CD4-positive, alpha-beta memory T cell (primary cell): ENCODE results near the gene HIPK3. TPM values are rescaled to one million over a fixed set of nuclear protein-coding genes. Genes with fewer than 3 reads are reported as not detected.
"Not testable (repeated sequence)": the region's sequence is repeated elsewhere in the genome, so short reads cannot be mapped to it uniquely, and the experiment has no call there.

Source experiments
- CTCF ChIA-PET: fragments of 350-600 bp; sonication (Branson Sonifier 250); formaldehyde crosslinking; loops from one replicate; lab custom pipeline; 2021; ENCODE audit warnings: inconsistent platforms; ENCODE audit not compliant: partially characterized antibody; lab: Charles Lee
- POLR2A ChIA-PET: fragments of 350-600 bp; sonication (Branson Sonifier 250); formaldehyde crosslinking; loops from one replicate; lab custom pipeline; 2021; ENCODE audit not compliant: partially characterized antibody; lab: Charles Lee
- DNase-seq, 5 donors: peaks; one replicate each; pipeline versions ENCODE4 v3.0.0 to v3.0.0-alpha.2; 2020 to 2022; ENCODE audit warnings: mixed read lengths in 1 of 5
- H3K27ac ChIP-seq: one replicate; pipeline ENCODE4 v1.7.0; 2013; ENCODE audit warnings: low read depth, low read length
- H3K27me3 ChIP-seq: 2 replicates; pipeline ENCODE4 v1.7.0; 2013; ENCODE audit warnings: mild to moderate bottlenecking, low read length, moderate library complexity; ENCODE audit not compliant: insufficient read depth
- H3K36me3 ChIP-seq: 2 replicates; pipeline ENCODE4 v1.7.0; 2013; ENCODE audit warnings: mild to moderate bottlenecking, low read length, moderate library complexity; ENCODE audit not compliant: insufficient read depth
- H3K4me1 ChIP-seq: 2 replicates; pipeline ENCODE4 v1.7.0; 2013; ENCODE audit warnings: mild to moderate bottlenecking, low read length, moderate library complexity; ENCODE audit not compliant: insufficient read depth
- H3K4me3 ChIP-seq, 2 donors: one replicate each; pipeline ENCODE4 v1.7.0; 2013; ENCODE audit warnings: low read length in 2 of 2, mild to moderate bottlenecking in 1 of 2
- H3K9me3 ChIP-seq, 2 donors: one replicate each; pipeline ENCODE4 v1.7.0; 2013; ENCODE audit warnings: low read length in 2 of 2, control low read depth in 1 of 2; ENCODE audit not compliant: control insufficient read depth in 1 of 2
- H3K27ac Mint-ChIP-seq, 7 donors: one replicate each; pipeline ENCODE4 v1.8.0; 2020 to 2021; ENCODE audit warnings: mixed read lengths in 7 of 7, mild to moderate bottlenecking in 6 of 7, inconsistent platforms in 3 of 7, moderate library complexity in 3 of 7
- H3K27me3 Mint-ChIP-seq, 2 donors: one replicate each; pipeline ENCODE4 v1.8.0; 2020 to 2021; ENCODE audit warnings: mixed read lengths in 2 of 2
- H3K36me3 Mint-ChIP-seq, 2 donors: one replicate each; pipeline ENCODE4 v1.8.0; 2020 to 2021; ENCODE audit warnings: mixed read lengths in 2 of 2, inconsistent platforms in 1 of 2, mild to moderate bottlenecking in 1 of 2
- H3K4me1 Mint-ChIP-seq, 4 donors: one replicate each; pipeline ENCODE4 v1.8.0; 2020 to 2021; ENCODE audit warnings: mixed read lengths in 4 of 4, mild to moderate bottlenecking in 1 of 4
- H3K4me3 Mint-ChIP-seq, 8 donors: one replicate each; pipeline ENCODE4 v1.8.0; 2020 to 2021; ENCODE audit warnings: mixed read lengths in 8 of 8, mild to moderate bottlenecking in 7 of 8, moderate library complexity in 6 of 8, inconsistent platforms in 3 of 8
- H3K9me3 Mint-ChIP-seq, 8 donors: one replicate each; pipeline ENCODE4 v1.8.0; 2020 to 2021; ENCODE audit warnings: mixed read lengths in 8 of 8, mild to moderate bottlenecking in 5 of 8, inconsistent platforms in 3 of 8, moderate library complexity in 1 of 8
- intact Hi-C: fragments of 100-400 bp; cut with micrococcal nuclease; formaldehyde crosslinking; loops from one replicate; pipeline ENCODE4 v1.15.1; 2023
- polyA plus RNA-seq, 2 donors: library from polyadenylated mRNA; unstranded; fragments of 300-500 nt; fragmentation: Illumina TruSeq; gene quantifications; one replicate each; pipeline ENCODE4 v1.2.3, GENCODE V29; 2021
- total RNA-seq, 2 experiments: library from RNA; stranded (reverse); gene quantifications; one replicate each; pipeline ENCODE4 v1.2.3, GENCODE V29; 2021

Gene HIPK3
- total and polyA plus RNA-seq, 4 experiments from 2014 or later = 31.1 to 92.0 (median 59.8) TPM

DNA sequence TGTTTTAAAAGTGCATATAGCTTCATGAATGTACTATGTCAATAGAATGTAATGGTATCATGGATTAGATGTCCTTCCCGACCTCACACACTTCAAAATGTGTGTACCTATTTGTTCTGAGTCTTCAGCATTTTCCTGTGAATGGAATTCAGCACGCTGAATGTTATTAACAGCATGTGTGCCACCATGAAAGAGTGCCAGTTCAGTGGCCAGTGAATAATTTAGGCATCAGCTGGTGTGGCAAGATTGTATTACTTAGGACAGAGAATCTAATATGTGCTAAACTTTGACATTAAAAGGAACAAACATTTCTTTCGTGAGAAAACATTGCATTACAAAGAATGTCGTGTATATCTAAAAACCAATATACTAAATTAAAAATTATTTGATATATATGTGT, 46.4 kb downstream of the HIPK3 start:
- H3K4me3 ChIP-seq = no peak overlapping the region
- Mint-ChIP-seq H3K27me3 (no peaks in the 10 kb centered on the region), H3K4me3 (no peak overlapping the region), H3K9me3 (no peaks in the 10 kb centered on the region), H3K4me1 (peaks cover 28 to 53% (median 36%) of the 10 kb centered on the region in 4 donors), H3K27ac (no peak overlapping the region), H3K36me3 (peaks cover 16 to 34% of the 10 kb centered on the region in 2 donors)
- H3K27ac ChIP-seq = no peak overlapping the region
- H3K27me3 ChIP-seq = no peaks in the 10 kb centered on the region
- peaks cover 10% of the 10 kb centered on the region for H3K4me1 ChIP-seq
- DNase-seq = no peak
- intact Hi-C loops = no loop called here
- ChIA-PET CTCF (no interaction called here), POLR2A (no interaction called here)
- H3K9me3 ChIP-seq = no peaks in the 10 kb centered on the region
- no peaks in the 10 kb centered on the region for H3K36me3 ChIP-seq

DNA sequence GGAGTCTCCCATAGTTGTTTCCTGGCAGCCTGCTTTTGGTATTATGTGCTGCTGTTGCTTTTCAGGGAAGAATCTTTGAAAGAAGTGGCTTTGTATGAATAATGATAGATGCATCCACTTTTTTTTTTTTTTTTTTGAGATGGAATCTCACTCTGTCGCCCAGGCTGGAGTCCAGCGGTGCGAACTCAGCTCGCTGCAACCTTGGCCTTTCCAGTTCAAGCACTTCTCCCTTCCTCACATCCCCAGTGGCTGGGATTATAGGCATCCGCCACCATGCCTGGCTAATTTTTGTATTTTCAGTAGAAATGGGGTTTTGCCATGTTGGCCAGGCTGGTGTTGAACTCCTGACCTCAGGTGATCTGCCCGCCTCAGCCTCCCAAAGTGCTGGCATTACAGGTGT, 49.6 kb downstream of the HIPK3 start:
- H3K4me3 Mint-ChIP-seq, H3K9me3 Mint-ChIP-seq, CTCF ChIA-PET, H3K36me3 ChIP-seq, H3K9me3 ChIP-seq, H3K27me3 ChIP-seq, H3K4me3 ChIP-seq, H3K27ac Mint-ChIP-seq, H3K27ac ChIP-seq, H3K27me3 Mint-ChIP-seq, POLR2A ChIA-PET, DNase-seq: not testable (repeated sequence)
- intact Hi-C loops = loop anchor here (2.0 kb wide), 1 partner anchor 14 kb away; no protein-coding TSS in a partner anchor
- peaks cover 21% of the 10 kb centered on the region for H3K4me1 ChIP-seq
- H3K4me1 Mint-ChIP-seq = peaks cover 29 to 60% (median 40%) of the 10 kb centered on the region in 4 donors
- peaks cover 8 to 25% of the 10 kb centered on the region in 2 donors for H3K36me3 Mint-ChIP-seq

DNA sequence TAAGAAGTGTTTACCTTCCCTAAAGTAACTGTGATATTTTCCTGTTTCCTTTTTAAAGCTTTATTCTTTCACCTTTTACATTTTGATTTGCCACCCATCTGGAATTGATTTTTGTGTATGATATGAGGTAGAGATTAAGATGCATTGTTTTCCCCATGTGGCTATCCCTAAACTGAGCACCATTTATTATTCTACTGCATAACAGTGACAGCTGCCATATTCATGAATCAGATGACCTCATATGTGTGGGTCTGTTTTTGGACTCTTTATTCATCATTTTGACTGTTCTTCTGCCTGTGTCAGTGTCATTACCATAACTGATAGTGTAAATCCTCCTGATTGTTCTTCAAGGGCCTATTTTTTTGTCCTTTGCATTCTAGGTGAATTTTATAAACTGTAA, 50.8 kb downstream of the HIPK3 start:
- no peak overlapping the region for H3K27ac ChIP-seq
- Mint-ChIP-seq H3K9me3 (no peaks in the 10 kb centered on the region), H3K4me1 (peaks cover 36 to 70% (median 47%) of the 10 kb centered on the region in 4 donors), H3K4me3 (peak overlapping the region in 1 of 8 donors; percentile 2), H3K27ac (peak overlapping the region in 2 of 7 donors; percentile 3 to 47), H3K36me3 (peaks cover 8 to 25% of the 10 kb centered on the region in 2 donors), H3K27me3 (no peaks in the 10 kb centered on the region)
- H3K27me3 ChIP-seq = no peaks in the 10 kb centered on the region
- H3K9me3 ChIP-seq = no peaks in the 10 kb centered on the region
- intact Hi-C loops = loop anchor here (2.0 kb wide), 1 partner anchor 13 kb away; no protein-coding TSS in a partner anchor
- CTCF ChIA-PET = no interaction called here
- no peaks in the 10 kb centered on the region for H3K36me3 ChIP-seq
- no peak overlapping the region for H3K4me3 ChIP-seq
- H3K4me1 ChIP-seq = peaks cover 21% of the 10 kb centered on the region
- no peak for DNase-seq
- POLR2A ChIA-PET = interaction anchor here (0.5 kb wide), 1 partner anchor 23 kb away, joined by 3 read pairs; no protein-coding TSS in a partner anchor

DNA sequence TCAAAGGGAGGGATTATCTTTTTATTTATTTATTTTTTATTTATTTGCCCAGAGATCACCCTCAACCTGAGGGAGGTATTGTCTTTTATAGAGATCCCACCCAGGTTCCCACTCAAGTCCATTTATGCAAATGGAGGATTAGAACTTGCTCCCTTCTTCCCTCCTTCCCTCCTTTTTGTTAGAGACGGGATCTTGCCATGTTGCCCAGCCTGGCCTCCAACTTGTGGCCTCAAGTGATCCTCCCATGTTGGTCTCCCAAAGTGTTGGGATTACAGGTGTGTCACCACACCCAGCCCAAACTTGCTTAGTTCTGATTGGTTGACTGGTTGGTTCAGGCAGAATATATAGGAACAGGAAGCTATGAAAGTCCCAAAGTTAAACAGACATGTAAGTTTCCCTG, 51.9 kb downstream of the HIPK3 start:
- Histone ChIP-seq H3K36me3 (no peaks in the 10 kb centered on the region), H3K4me1 (peaks cover 21% of the 10 kb centered on the region), H3K27me3 (no peaks in the 10 kb centered on the region), H3K27ac (no peak overlapping the region), H3K4me3 (no peak overlapping the region), H3K9me3 (no peaks in the 10 kb centered on the region)
- H3K9me3 Mint-ChIP-seq = no peaks in the 10 kb centered on the region
- peaks cover 9 to 22% of the 10 kb centered on the region in 2 donors for H3K36me3 Mint-ChIP-seq
- H3K27ac Mint-ChIP-seq = no peak overlapping the region
- ChIA-PET CTCF (no interaction called here), POLR2A (no interaction called here)
- no peak for DNase-seq
- H3K27me3 Mint-ChIP-seq = no peaks in the 10 kb centered on the region
- peaks cover 38 to 71% (median 51%) of the 10 kb centered on the region in 4 donors for H3K4me1 Mint-ChIP-seq
- intact Hi-C loops = no loop called here
- no peak overlapping the region for H3K4me3 Mint-ChIP-seq

GRCh38 chr11:33310720-33311500, 53.7 kb downstream of the HIPK3 start:
- Mint-ChIP-seq H3K4me1 (peaks cover 39 to 72% (median 52%) of the 10 kb centered on the region in 4 donors), H3K36me3 (peaks cover 12 to 25% of the 10 kb centered on the region in 2 donors), H3K9me3 (no peaks in the 10 kb centered on the region), H3K27ac (peak overlapping the region in 5 of 7 donors; percentile 9 to 65 (median 32)), H3K4me3 (no peak overlapping the region), H3K27me3 (no peaks in the 10 kb centered on the region)
- ChIA-PET POLR2A (no interaction called here), CTCF (no interaction called here)
- Histone ChIP-seq H3K9me3 (no peaks in the 10 kb centered on the region), H3K4me1 (peaks cover 21% of the 10 kb centered on the region), H3K4me3 (no peak overlapping the region), H3K27ac (no peak overlapping the region), H3K36me3 (no peaks in the 10 kb centered on the region), H3K27me3 (no peaks in the 10 kb centered on the region)
- no peak for DNase-seq
- intact Hi-C loops = no loop called here

DNA sequence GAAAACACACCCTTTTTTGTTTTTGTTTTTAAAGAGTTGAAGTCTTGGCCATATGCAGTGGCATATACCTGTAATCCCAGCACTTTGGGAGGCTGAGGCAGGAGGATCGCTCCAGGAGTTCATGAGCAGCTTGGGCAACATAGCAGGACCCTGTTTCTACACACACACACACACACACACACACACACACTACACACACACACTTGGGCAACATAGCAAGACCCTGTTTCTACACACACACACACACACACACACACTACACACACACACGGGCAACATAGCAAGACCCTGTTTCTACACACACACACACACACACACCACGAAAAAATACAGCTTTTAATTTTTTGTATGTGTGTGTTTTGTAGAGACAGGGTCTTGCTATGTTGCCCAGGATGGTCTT, 54.5 kb downstream of the HIPK3 start:
- Mint-ChIP-seq H3K4me3 (no peak overlapping the region), H3K4me1 (peaks cover 41 to 77% (median 54%) of the 10 kb centered on the region in 4 donors), H3K27me3 (no peaks in the 10 kb centered on the region), H3K27ac (peak overlapping the region in 1 of 7 donors; percentile 42), H3K9me3 (no peaks in the 10 kb centered on the region), H3K36me3 (peaks cover 9 to 23% of the 10 kb centered on the region in 2 donors)
- no peak overlapping the region for H3K27ac ChIP-seq
- no peaks in the 10 kb centered on the region for H3K36me3 ChIP-seq
- no peak overlapping the region for H3K4me3 ChIP-seq
- H3K27me3 ChIP-seq = no peaks in the 10 kb centered on the region
- H3K4me1 ChIP-seq = peaks cover 21% of the 10 kb centered on the region
- ChIA-PET POLR2A (no interaction called here), CTCF (no interaction called here)
- H3K9me3 ChIP-seq = no peaks in the 10 kb centered on the region
- no peak for DNase-seq
- intact Hi-C loops = no loop called here

DNA sequence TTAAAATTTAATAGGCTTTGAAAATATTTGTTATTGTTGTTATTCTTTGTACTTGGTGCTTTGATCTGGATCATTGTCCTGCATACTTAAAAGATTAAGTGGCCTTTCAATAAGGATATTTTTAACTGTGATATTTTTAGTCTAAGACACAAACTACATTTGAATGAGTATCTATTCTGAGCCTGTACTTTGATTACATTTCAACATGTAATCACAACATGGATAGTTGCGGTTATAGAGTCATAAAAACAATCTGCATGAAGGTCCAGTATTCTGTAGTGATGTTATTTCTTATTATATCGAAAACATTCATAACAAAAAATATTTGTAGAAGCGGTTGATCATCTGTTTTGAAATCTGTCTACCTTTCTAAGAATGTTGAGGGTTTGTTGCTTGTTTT, 58.6 kb downstream of the HIPK3 start:
- H3K4me1 Mint-ChIP-seq = peaks cover 28 to 51% (median 38%) of the 10 kb centered on the region in 4 donors
- Histone ChIP-seq H3K36me3 (no peaks in the 10 kb centered on the region), H3K4me3 (no peak overlapping the region), H3K4me1 (peaks cover 24% of the 10 kb centered on the region), H3K9me3 (no peaks in the 10 kb centered on the region), H3K27me3 (no peaks in the 10 kb centered on the region), H3K27ac (no peak overlapping the region)
- ChIA-PET CTCF (interaction anchor here (1.4 kb wide), 1 partner anchor 14 kb away, joined by 3 read pairs; no protein-coding TSS in a partner anchor), POLR2A (no interaction called here)
- H3K4me3 Mint-ChIP-seq = no peak overlapping the region
- H3K9me3 Mint-ChIP-seq = no peaks in the 10 kb centered on the region
- intact Hi-C loops = no loop called here
- DNase-seq = no peak
- no peaks in the 10 kb centered on the region for H3K27me3 Mint-ChIP-seq
- H3K36me3 Mint-ChIP-seq = peaks cover 7 to 10% of the 10 kb centered on the region in 2 donors
- H3K27ac Mint-ChIP-seq = peak overlapping the region in 1 of 7 donors; percentile 33
